Nephron progenitor cell (in vitro differentiated cells): ENCODE results near the gene RTN4RL2.

Source experiments
- DNase-seq: peaks from one replicate; pipeline ENCODE4 v3.0.0; 2021
- H3K27ac Mint-ChIP-seq: 2 replicates; pipeline ENCODE4 v1.8.0; 2021; ENCODE audit warnings: mild to moderate bottlenecking, moderate library complexity, mixed read lengths
- H3K27me3 Mint-ChIP-seq: 2 replicates; pipeline ENCODE4 v1.8.0; 2021; ENCODE audit warnings: mild to moderate bottlenecking, low read depth, mixed read lengths; ENCODE audit not compliant: poor library complexity
- H3K36me3 Mint-ChIP-seq: 2 replicates; pipeline ENCODE4 v1.8.0; 2021; ENCODE audit warnings: low read depth, mixed read lengths
- H3K4me1 Mint-ChIP-seq: 2 replicates; pipeline ENCODE4 v1.8.0; 2021; ENCODE audit warnings: mixed read lengths
- H3K4me3 Mint-ChIP-seq: 2 replicates; pipeline ENCODE4 v1.8.0; 2021; ENCODE audit warnings: mild to moderate bottlenecking, moderate library complexity, mixed read lengths
- H3K9me3 Mint-ChIP-seq: 2 replicates; pipeline ENCODE4 v1.8.0; 2021; ENCODE audit warnings: mild to moderate bottlenecking, moderate library complexity, mixed read lengths
- CTCF ChIP-seq: fragments of 200-600 bp; sonication (generic); IDR thresholded peaks from 2 replicates; pipeline ENCODE4 v1.5.0; 2021; ENCODE audit warnings: antibody characterized with exemption

The RTN4RL2 gene

GRCh38 chr11:57434640-57435546 lies 25.4 kb upstream of the RTN4RL2 start:
- no peak overlapping the region for H3K27ac Mint-ChIP-seq
- TF ChIP-seq CTCF: no peak
- H3K4me1 Mint-ChIP-seq: no peaks in the 10 kb centered on the region
- no peak overlapping the region for H3K4me3 Mint-ChIP-seq
- DNase-seq: no peak
- peaks cover 29% of the 10 kb centered on the region for H3K27me3 Mint-ChIP-seq
- no peaks in the 10 kb centered on the region for H3K9me3 Mint-ChIP-seq
- H3K36me3 Mint-ChIP-seq: no peaks in the 10 kb centered on the region

- TF ChIP-seq CTCF: no peak
- DNase-seq: no peak
- Mint-ChIP-seq H3K4me3 (no peak overlapping the region), H3K27me3 (peaks cover 25% of the 10 kb centered on the region), H3K36me3 (no peaks in the 10 kb centered on the region), H3K9me3 (no peaks in the 10 kb centered on the region), H3K27ac (no peak overlapping the region), H3K4me1 (peaks cover 4% of the 10 kb centered on the region)
These were observed 24.3 kb upstream of the RTN4RL2 start for GRCh38 chr11:57436031-57436430.

- no peaks in the 10 kb centered on the region for H3K9me3 Mint-ChIP-seq
- no peaks in the 10 kb centered on the region for H3K36me3 Mint-ChIP-seq
- peaks cover 17% of the 10 kb centered on the region for H3K27me3 Mint-ChIP-seq
- no peak for DNase-seq
- H3K4me3 Mint-ChIP-seq: no peak overlapping the region
- no peak for TF ChIP-seq CTCF
- H3K27ac Mint-ChIP-seq: no peak overlapping the region
- H3K4me1 Mint-ChIP-seq: peaks cover 7% of the 10 kb centered on the region
These were observed 21.7 kb upstream of the RTN4RL2 start for GRCh38 chr11:57438345-57439285.

GRCh38 chr11:57439786-57440185 lies 20.5 kb upstream of the RTN4RL2 start:
- Mint-ChIP-seq H3K4me3 (no peak overlapping the region), H3K27me3 (peaks cover 14% of the 10 kb centered on the region), H3K27ac (no peak overlapping the region), H3K36me3 (no peaks in the 10 kb centered on the region), H3K4me1 (peaks cover 7% of the 10 kb centered on the region), H3K9me3 (no peaks in the 10 kb centered on the region)
- no peak for TF ChIP-seq CTCF
- DNase-seq: no peak

GRCh38 chr11:57440744-57441414 lies 19.4 kb upstream of the RTN4RL2 start:
- no peak overlapping the region for H3K4me3 Mint-ChIP-seq
- H3K9me3 Mint-ChIP-seq: no peaks in the 10 kb centered on the region
- peaks cover 13% of the 10 kb centered on the region for H3K27me3 Mint-ChIP-seq
- DNase-seq: no peak
- no peak overlapping the region for H3K27ac Mint-ChIP-seq
- no peaks in the 10 kb centered on the region for H3K36me3 Mint-ChIP-seq
- peaks cover 7% of the 10 kb centered on the region for H3K4me1 Mint-ChIP-seq
- TF ChIP-seq CTCF: no peak
